ENCODE data around the gene GALNT12.

GALNT12 gene

GRCh38 chr9:98834386-98834785 is 26.9 kb downstream of the GALNT12 start (continued):
- TF ChIP-seq PRDM10 (tag by site-specific recombination; IDR thresholded peaks at IDR 0.05) (no peak), PRDM1 (tag by site-specific recombination; IDR thresholded peaks at IDR 0.05) (no peak)

GRCh38 chr9:98836206-98836605 is 28.7 kb downstream of the GALNT12 start:
- CTCF ChIA-PET = interaction anchor here (0.8 kb wide), 1 partner anchor 8 kb away, joined by 3 read pairs; no protein-coding TSS in a partner anchor
- TF ChIP-seq ZNF391 (tag by site-specific recombination; IDR thresholded peaks at IDR 0.05; ENCODE audit: borderline replicate concordance, low read depth) (no peak), KLF16 (tag by site-specific recombination; IDR thresholded peaks at IDR 0.05) (no peak), ZNF311 (tag by site-specific recombination; IDR thresholded peaks at IDR 0.05; ENCODE audit: borderline replicate concordance) (no peak), IKZF3 (tag by site-specific recombination; IDR thresholded peaks at IDR 0.05) (no peak)
- H3K27ac ChIP-seq (ENCODE audit: extremely low read depth, low read depth, low read length) = no peak overlapping the region
- POLR2A ChIA-PET = no interaction called here
- H3K4me1 ChIP-seq (ENCODE audit: control insufficient read depth, insufficient read depth, low read length) = no peaks in the 10 kb centered on the region
- H3K9me3 ChIP-seq (ENCODE audit: control insufficient read depth, insufficient read depth, low read depth, low read length) = no peaks in the 10 kb centered on the region
- H3K36me3 ChIP-seq (ENCODE audit: control insufficient read depth in 2 of 2, insufficient read depth in 1 of 2, low read length in 2 of 2) = peaks cover 0 to 3% of the 10 kb centered on the region in 2 experiments; a peak in 1 of 3 replicates
- H3K4me3 ChIP-seq (ENCODE audit: low read depth, low read length) = no peak overlapping the region

- peaks cover 0 to 3% of the 10 kb centered on the region in 2 experiments; a peak in 1 of 3 replicates for H3K36me3 ChIP-seq (ENCODE audit: control insufficient read depth in 2 of 2, insufficient read depth in 1 of 2, low read length in 2 of 2)
- TF ChIP-seq ZNF548 (tag by site-specific recombination; IDR thresholded peaks at IDR 0.05) = no peak
- TF ChIP-seq ZNF211 (tag by site-specific recombination; IDR thresholded peaks at IDR 0.05; ENCODE audit: low read depth) = no peak
- TF ChIP-seq WT1 (tag by site-specific recombination; IDR thresholded peaks at IDR 0.05) = no peak
- TF ChIP-seq ZNF701 (tag by site-specific recombination; IDR thresholded peaks at IDR 0.05) = no peak
- no peak for TF ChIP-seq INSM2 (tag by site-specific recombination; IDR thresholded peaks at IDR 0.05)
- no peak for TF ChIP-seq ZNF223 (tag by site-specific recombination; IDR thresholded peaks at IDR 0.05)
- TF ChIP-seq ZNF704 (tag by site-specific recombination; IDR thresholded peaks at IDR 0.05) = no peak
- no peak for TF ChIP-seq ZNF404 (tag by site-specific recombination; IDR thresholded peaks at IDR 0.05)
- no peak for TF ChIP-seq ZNF23 (tag by site-specific recombination; IDR thresholded peaks at IDR 0.05; ENCODE audit: borderline replicate concordance)
- TF ChIP-seq ZNF596 (tag by site-specific recombination; IDR thresholded peaks at IDR 0.05) = no peak
- no peak for TF ChIP-seq ZBTB26 (tag by site-specific recombination; optimal IDR thresholded peaks at IDR 0.05)
- TF ChIP-seq ZNF280C (tag by site-specific recombination; IDR thresholded peaks at IDR 0.05) = no peak
- TF ChIP-seq MYNN (tag by site-specific recombination; IDR thresholded peaks at IDR 0.05; ENCODE audit: borderline replicate concordance) = no peak
- POLR2A ChIA-PET = no interaction called here
- no peaks in the 10 kb centered on the region for H3K4me1 ChIP-seq (ENCODE audit: control insufficient read depth, insufficient read depth, low read length)
- no peak overlapping the region for H3K4me3 ChIP-seq (ENCODE audit: low read depth, low read length)
- no peak overlapping the region for H3K27ac ChIP-seq (ENCODE audit: extremely low read depth, low read depth, low read length)
- no peaks in the 10 kb centered on the region for H3K9me3 ChIP-seq (ENCODE audit: control insufficient read depth, insufficient read depth, low read depth, low read length)
- CTCF ChIA-PET = interaction anchor here (1.3 to 1.6 kb wide), 2 partner anchors 10 to 521 kb away, joined by 3 to 11 read pairs; no protein-coding TSS in a partner anchor
Observed at GRCh38 chr9:98837516-98837915, 30.0 kb downstream of the GALNT12 start.

All from HEK293 (cell line).